GM12872 (cell line): ENCODE measurements around the gene BCAS3.

Source experiments
- CTCF ChIP-seq: IDR thresholded peaks from 3 replicates; pipeline ENCODE4 v1.5.1; 2011; ENCODE audit warnings: low read depth, mild to moderate bottlenecking, low read length, moderate library complexity; ENCODE audit not compliant: insufficient read depth

BCAS3 gene

GRCh38 chr17:61368832-61369450 lies 691.3 kb downstream of the BCAS3 start:
- no peak for TF ChIP-seq CTCF

DNA sequence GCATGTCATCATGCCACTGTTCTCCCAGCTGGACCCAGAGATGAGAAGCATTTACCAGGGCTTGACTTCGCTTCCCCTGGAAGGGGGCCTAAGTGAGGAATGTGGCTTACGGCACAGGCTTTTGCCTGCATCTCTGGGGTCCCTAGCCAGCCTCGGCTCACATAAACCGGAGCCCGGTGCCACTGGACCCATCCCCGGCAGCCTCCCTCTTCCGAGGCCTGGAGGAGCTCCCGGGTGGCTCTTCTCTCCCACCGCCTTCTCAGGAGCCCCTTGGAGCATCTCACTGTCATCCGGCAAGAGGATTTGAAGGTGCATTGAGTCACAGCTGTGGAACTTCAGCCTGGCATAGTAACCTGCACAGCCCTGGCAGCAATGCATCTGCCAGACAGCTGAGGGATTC lies 692.1 kb downstream of the BCAS3 start:
- no peak for TF ChIP-seq CTCF

DNA sequence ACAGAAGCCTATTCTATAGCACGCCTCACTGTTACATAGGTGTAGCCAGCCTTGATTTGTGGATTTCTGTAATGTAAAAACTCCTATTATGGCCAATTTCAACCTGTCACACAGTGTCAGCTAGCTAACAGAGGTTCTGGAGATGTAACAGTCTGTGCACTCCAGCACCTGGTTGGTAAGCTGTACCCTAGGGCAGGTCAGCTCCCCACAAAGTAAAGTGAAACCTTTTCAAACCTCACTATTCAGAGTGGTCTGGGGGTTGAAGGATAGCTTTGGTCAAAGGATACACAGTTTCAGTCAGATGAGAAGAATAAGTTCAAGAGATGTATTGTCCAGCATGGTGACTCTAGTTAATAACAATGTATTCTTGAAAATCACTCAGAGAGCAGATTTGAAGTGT lies 693.5 kb downstream of the BCAS3 start:
- TF ChIP-seq CTCF = no peak

DNA sequence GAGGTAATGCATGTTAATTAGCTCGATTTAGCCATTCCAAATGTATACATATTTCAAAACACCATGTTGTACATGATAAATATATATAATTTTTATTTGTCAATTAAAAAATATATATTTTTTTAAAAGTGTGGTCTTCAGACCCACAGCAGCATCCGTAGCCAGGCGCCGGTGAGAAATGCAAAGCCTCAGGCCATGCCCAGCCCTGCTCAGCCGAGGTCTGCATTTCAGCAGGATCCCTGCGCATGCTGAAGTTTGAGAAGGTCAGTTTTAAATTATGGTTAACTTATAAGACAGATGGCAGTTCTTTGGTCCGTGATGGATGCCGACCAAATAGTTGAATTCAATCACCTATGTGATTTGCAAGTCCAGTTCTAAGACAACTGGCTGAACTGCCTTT lies 694.0 kb downstream of the BCAS3 start:
- TF ChIP-seq CTCF = no peak

GRCh38 chr17:61372436-61372835 lies 694.8 kb downstream of the BCAS3 start:
- TF ChIP-seq CTCF = no peak

DNA sequence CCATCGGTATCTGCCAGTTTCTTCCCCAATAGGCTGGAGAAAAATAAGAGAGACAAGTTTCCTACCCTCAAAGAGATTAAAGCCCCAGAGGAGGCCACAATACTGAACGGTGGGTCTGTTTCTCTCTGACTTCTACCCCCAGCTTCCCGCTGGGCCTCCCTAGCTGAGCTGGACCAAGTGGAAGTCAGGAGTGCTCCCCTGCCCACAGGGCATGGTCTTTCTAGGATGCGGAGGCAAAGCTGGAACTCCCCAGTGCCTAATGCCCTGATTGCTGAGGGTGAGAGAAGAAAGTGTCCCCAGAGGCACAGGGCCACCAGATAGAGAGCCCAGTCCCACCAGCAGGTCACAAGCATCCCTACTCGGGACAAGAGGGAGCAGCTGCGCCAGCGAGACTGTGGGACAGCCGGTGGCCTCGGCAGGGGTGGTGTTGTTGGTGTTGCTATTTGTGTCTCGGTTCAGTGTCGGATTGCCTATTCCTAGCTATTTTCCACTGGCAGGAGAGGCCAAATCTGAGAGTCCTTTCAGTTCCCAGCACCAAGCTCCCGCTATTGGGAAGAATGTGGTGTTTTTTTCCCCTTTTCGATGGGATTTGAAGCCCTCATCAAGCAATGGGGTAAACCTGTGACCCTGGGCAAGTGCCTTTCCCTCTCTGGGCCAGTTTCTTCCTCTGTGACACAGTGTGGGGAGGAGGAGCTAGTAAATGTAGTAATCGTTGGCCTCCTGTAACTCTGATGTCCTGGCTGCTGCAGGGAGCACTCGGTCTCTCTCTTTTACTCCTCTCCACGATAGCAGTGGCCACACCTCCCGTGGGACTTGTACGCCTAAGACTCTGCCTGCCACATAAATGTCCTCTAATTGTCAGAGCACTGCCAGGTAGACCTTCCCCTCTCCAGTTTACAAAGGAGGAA lies 699.5 kb downstream of the BCAS3 start:
- TF ChIP-seq CTCF = no peak

DNA sequence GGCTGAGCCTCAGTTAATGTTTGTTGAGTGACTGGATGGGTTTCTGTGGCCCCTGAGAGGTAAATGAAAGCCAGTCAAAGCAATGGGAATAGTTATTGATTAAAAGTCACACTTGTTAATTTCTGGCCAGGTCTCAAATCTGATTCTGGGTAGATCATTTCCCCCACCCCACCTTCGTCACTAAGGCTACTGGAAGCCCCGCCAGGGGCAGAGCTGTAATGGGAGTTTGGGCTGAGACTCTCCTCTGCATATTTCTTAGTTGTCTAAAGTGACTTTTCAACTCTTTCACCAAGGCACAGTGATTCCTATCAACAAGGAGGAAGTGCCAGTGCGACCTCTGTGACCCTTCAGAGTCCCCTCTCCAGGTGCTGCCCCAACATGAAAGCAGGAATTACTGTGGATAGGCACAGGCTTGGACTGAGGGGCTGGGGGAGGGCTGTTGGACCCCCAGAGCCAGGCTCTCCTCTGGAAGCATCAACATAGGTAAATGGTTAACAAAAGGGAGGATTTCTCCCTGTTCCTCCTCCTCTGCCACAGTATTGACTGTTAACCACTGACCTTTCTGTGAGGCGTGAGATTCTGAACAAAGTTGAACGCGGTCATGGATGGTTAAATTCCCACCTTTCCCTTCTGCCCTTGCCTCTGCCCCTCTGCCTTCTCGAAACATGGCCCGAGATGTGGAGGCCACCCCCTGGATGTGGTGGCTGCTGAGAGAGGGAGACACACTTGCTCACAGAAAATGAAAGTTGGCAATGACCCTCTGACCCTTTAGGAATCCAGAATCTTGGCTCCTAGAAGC lies 701.2 kb downstream of the BCAS3 start:
- TF ChIP-seq CTCF = no peak
